Fibroblast of lung (primary cell): ENCODE results near the gene EYS. TPM values are rescaled to one million over a fixed set of nuclear protein-coding genes. Genes with fewer than 3 reads are reported as not detected.

Experiments
- DNase-seq, 2 donors: peaks; one replicate each; pipeline versions ENCODE4 v3.0.0 to v3.0.0-alpha.2; 2010; ENCODE audit warnings: low read depth in 2 of 2
- H2AFZ ChIP-seq: 2 replicates; pipeline ENCODE4 v1.5.1; 2012; ENCODE audit warnings: low read length, control low read depth, inconsistent platforms
- H3K27ac ChIP-seq: 2 replicates; pipeline ENCODE4 v1.5.1; 2011; ENCODE audit warnings: low read length, control low read depth; ENCODE audit not compliant: insufficient read depth
- H3K27me3 ChIP-seq: 2 replicates; pipeline ENCODE4 v1.5.1; 2011; ENCODE audit warnings: mild to moderate bottlenecking, low read length; ENCODE audit not compliant: control insufficient read depth, insufficient read depth
- H3K36me3 ChIP-seq: 2 replicates; pipeline ENCODE4 v1.5.1; 2011; ENCODE audit warnings: low read length; ENCODE audit not compliant: control insufficient read depth, insufficient read depth
- H3K4me1 ChIP-seq: 2 replicates; pipeline ENCODE4 v1.5.1; 2011; ENCODE audit warnings: low read length; ENCODE audit not compliant: control insufficient read depth, insufficient read depth; ENCODE audit errors: extremely low read depth
- H3K4me2 ChIP-seq: 2 replicates; pipeline ENCODE4 v1.5.1; 2011; ENCODE audit warnings: low read length, control low read depth; ENCODE audit not compliant: insufficient read depth; ENCODE audit errors: extremely low read depth
- H3K4me3 ChIP-seq, 4 experiments: fragments of 200-600 bp in 1 of 4; sonication (generic) in 1 of 4; replicated peaks in 1 of 4; 2 replicates each; pipeline ENCODE4 v1.5.1; 2011 to 2016; ENCODE audit warnings: low read length in 4 of 4, low read depth in 3 of 4, mild to moderate bottlenecking in 3 of 4, control low read depth in 2 of 4, inconsistent platforms in 1 of 4, mixed read lengths in 1 of 4; ENCODE audit not compliant: insufficient read depth in 1 of 4; ENCODE audit errors: control extremely low read depth in 1 of 4
- H3K79me2 ChIP-seq: 2 replicates; pipeline ENCODE4 v1.5.1; 2012; ENCODE audit warnings: mild to moderate bottlenecking, low read length, inconsistent platforms; ENCODE audit not compliant: control insufficient read depth, insufficient read depth
- H3K9ac ChIP-seq: 2 replicates; pipeline ENCODE4 v1.5.1; 2011; ENCODE audit warnings: mild to moderate bottlenecking, low read length, control low read depth; ENCODE audit not compliant: insufficient read depth
- H3K9me3 ChIP-seq: 2 replicates; pipeline ENCODE4 v1.5.1; 2012; ENCODE audit warnings: low read depth, low read length; ENCODE audit not compliant: control insufficient read depth, insufficient read depth
- H4K20me1 ChIP-seq: 2 replicates; pipeline ENCODE4 v1.5.1; 2011; ENCODE audit warnings: low read length; ENCODE audit not compliant: control insufficient read depth, insufficient read depth; ENCODE audit errors: extremely low read depth
- EZH2 ChIP-seq: IDR thresholded peaks from 2 replicates; pipeline ENCODE4 v1.5.1; 2012; ENCODE audit warnings: low read length, control low read depth, mild to moderate bottlenecking; ENCODE audit errors: missing control alignments
- polyA plus RNA-seq, 2 donors: library from polyadenylated mRNA; depleted of rRNA in 1 of 2; stranded (reverse) in 1 of 2; unstranded in 1 of 2; fragments of >200 nt; gene quantifications; 2 replicates each; pipeline ENCODE4 v1.2.1, GENCODE V29; 2011 to 2012; ENCODE audit warnings: missing spikeins in 1 of 2
- total RNA-seq: library from RNA; depleted of rRNA; stranded (reverse); fragments of >200 nt; gene quantifications from 2 replicates; pipeline ENCODE4 v1.2.1, GENCODE V29; 2014
- TF ChIP-seq, protein P1 (sequence below), 2 donors: IDR thresholded peaks in 1 of 2; conservative IDR thresholded peaks in 1 of 2; 1 replicate in 1 of 2; 2 replicates in 1 of 2; pipeline ENCODE4 v1.5.1; 2011 to 2012; ENCODE audit warnings: low read length in 2 of 2, control low read depth in 1 of 2, inconsistent platforms in 1 of 2, low read depth in 1 of 2, mild to moderate bottlenecking in 1 of 2

The EYS gene
- total and polyA plus RNA-seq, 2 donors (not counting 1 experiment from before 2014, with no cell fraction given): under 0.01 TPM; not detected in 1

DNA sequence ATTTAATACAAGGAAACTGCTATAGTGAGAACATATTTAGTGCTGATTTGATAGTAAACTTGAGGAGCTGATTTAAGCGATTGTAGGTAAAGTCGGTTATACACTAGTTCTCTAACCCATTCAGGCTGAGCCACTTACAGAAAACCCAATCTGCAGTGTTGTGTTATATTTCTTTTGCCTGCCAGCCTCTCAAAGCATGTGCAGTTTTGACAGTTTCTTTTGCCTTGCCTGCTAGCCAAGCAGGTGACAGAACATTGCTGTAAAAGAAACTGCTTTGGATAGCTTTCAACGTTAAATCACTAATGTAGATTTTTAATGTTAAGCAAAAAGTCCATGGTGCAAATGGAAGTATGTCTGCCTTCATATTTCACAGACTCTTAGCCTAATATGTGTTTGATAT is 982.9 kb downstream of the EYS start:
- Histone ChIP-seq H3K36me3 (no peaks in the 10 kb centered on the region), H3K27ac (no peak overlapping the region), H3K9me3 (no peaks in the 10 kb centered on the region), H3K4me3 (no peak overlapping the region), H2AFZ (no peak overlapping the region), H3K4me1 (no peaks in the 10 kb centered on the region), H3K27me3 (no peaks in the 10 kb centered on the region), H4K20me1 (no peaks in the 10 kb centered on the region), H3K4me2 (no peak overlapping the region), H3K9ac (no peak overlapping the region), H3K79me2 (no peaks in the 10 kb centered on the region)
- DNase-seq: no peak
- TF ChIP-seq, protein P1, sequence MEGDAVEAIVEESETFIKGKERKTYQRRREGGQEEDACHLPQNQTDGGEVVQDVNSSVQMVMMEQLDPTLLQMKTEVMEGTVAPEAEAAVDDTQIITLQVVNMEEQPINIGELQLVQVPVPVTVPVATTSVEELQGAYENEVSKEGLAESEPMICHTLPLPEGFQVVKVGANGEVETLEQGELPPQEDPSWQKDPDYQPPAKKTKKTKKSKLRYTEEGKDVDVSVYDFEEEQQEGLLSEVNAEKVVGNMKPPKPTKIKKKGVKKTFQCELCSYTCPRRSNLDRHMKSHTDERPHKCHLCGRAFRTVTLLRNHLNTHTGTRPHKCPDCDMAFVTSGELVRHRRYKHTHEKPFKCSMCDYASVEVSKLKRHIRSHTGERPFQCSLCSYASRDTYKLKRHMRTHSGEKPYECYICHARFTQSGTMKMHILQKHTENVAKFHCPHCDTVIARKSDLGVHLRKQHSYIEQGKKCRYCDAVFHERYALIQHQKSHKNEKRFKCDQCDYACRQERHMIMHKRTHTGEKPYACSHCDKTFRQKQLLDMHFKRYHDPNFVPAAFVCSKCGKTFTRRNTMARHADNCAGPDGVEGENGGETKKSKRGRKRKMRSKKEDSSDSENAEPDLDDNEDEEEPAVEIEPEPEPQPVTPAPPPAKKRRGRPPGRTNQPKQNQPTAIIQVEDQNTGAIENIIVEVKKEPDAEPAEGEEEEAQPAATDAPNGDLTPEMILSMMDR (conservative IDR thresholded peaks at IDR 0.05 in 1 of 2, IDR thresholded peaks at IDR 0.05 in 1 of 2; ENCODE audit: low read depth in 1 of 2, low read length in 2 of 2): no peak
- no peak for TF ChIP-seq EZH2

DNA sequence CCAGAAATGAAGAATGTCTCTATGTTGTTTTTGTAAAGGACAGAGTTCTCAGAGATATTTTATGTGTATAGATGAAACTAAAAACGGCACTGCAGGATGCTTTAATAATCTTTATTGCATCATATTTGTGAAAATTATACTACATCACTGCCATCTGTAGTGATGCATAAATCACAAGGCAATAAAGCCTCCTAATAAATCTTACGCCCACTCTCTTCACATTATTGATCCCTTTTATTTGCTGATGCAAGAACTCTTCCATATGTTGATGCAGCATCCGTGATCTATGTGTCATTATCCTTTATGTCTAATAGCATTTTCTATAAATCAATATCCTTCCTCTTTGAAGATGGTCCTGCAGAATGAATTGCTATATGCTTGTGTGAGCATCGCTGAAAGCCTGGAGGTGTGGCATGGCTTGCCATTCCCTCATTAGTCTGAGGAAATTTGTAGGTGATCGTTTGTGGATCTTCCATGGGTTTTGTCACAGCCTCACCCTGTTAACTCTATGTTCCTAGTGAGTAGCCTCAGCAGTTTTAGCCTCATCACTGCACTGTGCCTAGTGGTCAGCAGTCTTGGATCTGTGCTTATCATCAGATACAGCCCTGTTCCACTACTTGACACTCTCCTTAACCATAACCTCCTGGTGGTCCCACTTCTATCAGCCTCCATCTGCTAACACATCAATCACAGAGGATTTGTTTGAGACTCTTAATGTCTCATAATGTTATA is 983.5 kb downstream of the EYS start:
- H4K20me1 ChIP-seq: no peaks in the 10 kb centered on the region
- TF ChIP-seq, protein P1 (conservative IDR thresholded peaks at IDR 0.05 in 1 of 2, IDR thresholded peaks at IDR 0.05 in 1 of 2; ENCODE audit: low read depth in 1 of 2, low read length in 2 of 2): no peak
- no peak for TF ChIP-seq EZH2
- no peaks in the 10 kb centered on the region for H3K27me3 ChIP-seq
- no peaks in the 10 kb centered on the region for H3K79me2 ChIP-seq
- no peak overlapping the region for H3K9ac ChIP-seq
- H3K36me3 ChIP-seq: no peaks in the 10 kb centered on the region
- no peak overlapping the region for H3K27ac ChIP-seq
- no peak overlapping the region for H3K4me2 ChIP-seq
- no peak for DNase-seq
- no peaks in the 10 kb centered on the region for H3K4me1 ChIP-seq
- H3K9me3 ChIP-seq: no peaks in the 10 kb centered on the region
- no peak overlapping the region for H3K4me3 ChIP-seq
- no peak overlapping the region for H2AFZ ChIP-seq

DNA sequence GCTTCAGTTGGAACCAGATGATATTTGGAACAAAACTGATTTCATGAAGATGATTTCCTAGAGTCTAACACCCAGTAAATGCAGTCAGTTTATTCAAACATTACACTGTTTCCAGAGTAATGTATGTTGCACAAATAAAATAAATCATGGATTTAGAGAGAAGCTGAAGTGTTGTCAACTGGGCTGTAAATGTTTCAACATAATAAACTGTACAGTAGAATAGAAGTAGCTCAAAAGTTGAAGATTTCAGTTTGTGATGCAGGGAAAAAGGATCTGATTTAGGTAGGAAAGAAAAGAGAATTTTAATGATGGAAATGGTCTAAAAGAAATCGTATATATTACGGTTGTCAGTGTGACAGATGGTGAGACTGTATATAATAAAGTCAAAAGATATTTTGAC is 985.2 kb downstream of the EYS start:
- no peak for TF ChIP-seq EZH2
- Histone ChIP-seq H3K36me3 (no peaks in the 10 kb centered on the region), H3K9me3 (no peaks in the 10 kb centered on the region), H3K27me3 (no peaks in the 10 kb centered on the region), H3K9ac (no peak overlapping the region), H3K4me3 (no peak overlapping the region), H3K27ac (no peak overlapping the region), H2AFZ (no peak overlapping the region), H4K20me1 (no peaks in the 10 kb centered on the region), H3K79me2 (no peaks in the 10 kb centered on the region), H3K4me2 (no peak overlapping the region), H3K4me1 (no peaks in the 10 kb centered on the region)
- DNase-seq: no peak
